Measurements from ENCODE around the gene CELF2. TPM values are rescaled to one million over a fixed set of nuclear protein-coding genes. Genes with fewer than 3 reads are reported as not detected.

Gene CELF2
- total RNA-seq, 4 donors from 2014 or later: 28.7 to 55.4 (median 35.0) TPM

DNA sequence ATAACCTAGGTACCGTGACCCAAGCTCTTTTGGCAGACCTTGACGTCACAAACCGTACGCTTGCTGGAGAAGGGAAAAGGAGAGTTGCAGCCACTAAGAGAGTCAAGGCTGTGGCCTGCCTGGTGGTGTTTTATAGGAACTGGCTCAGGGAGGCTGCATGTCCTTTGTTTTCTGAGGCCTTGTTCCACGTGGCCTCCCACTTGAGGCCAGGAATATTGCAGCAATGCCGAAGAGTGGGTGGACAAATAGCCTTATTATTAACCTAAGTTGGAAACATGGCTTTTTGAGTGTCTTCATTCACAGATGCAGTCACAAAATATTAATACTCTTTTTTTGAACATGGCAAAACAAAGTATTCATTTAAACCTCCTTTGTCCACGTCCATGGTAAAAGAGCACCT is 178.0 kb downstream of the CELF2 start:
- Histone ChIP-seq H3K27ac (no peak overlapping the region), H3K4me1 (no peaks in the 10 kb centered on the region), H3K36me3 (no peaks in the 10 kb centered on the region), H3K4me3 (replicated peaks in 1 of 3) (no peak overlapping the region), H3K27me3 (no peaks in the 10 kb centered on the region), H3K9me3 (no peaks in the 10 kb centered on the region)
- intact Hi-C loops (cut with DNase I): no loop called here
- 94 to 96% methylated on average over 7 of the region's 7 CpGs for WGBS, 2 donors
- DNase-seq: no peak
- TF ChIP-seq POLR2A (IDR thresholded peaks at IDR 0.05): no peak
- TF ChIP-seq, protein P1, sequence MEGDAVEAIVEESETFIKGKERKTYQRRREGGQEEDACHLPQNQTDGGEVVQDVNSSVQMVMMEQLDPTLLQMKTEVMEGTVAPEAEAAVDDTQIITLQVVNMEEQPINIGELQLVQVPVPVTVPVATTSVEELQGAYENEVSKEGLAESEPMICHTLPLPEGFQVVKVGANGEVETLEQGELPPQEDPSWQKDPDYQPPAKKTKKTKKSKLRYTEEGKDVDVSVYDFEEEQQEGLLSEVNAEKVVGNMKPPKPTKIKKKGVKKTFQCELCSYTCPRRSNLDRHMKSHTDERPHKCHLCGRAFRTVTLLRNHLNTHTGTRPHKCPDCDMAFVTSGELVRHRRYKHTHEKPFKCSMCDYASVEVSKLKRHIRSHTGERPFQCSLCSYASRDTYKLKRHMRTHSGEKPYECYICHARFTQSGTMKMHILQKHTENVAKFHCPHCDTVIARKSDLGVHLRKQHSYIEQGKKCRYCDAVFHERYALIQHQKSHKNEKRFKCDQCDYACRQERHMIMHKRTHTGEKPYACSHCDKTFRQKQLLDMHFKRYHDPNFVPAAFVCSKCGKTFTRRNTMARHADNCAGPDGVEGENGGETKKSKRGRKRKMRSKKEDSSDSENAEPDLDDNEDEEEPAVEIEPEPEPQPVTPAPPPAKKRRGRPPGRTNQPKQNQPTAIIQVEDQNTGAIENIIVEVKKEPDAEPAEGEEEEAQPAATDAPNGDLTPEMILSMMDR (IDR thresholded peaks at IDR 0.05): no peak

DNA sequence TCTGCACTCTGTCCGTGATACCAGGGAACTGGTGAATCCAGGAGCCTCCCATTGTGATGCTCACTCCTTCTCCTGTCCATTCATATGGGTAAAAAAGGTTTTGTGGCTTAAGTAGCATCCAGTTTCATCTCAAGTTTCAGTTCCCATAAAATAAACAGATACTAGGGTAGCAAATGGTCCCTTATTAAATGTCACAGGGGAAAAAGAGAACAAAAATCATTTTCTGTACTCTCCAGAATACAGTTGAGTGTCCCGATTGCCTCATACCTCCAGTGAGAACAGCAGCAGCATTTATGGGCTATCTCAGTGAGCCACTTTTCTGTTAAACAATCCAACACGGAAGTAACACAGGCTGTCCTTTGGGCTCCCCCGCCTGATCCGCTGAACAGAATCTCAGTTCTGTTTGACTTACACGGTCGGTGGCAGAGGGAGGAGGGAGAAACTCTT is 179.6 kb downstream of the CELF2 start:
- WGBS, 2 donors: 70 to 72% methylated on average over 7 of the region's 7 CpGs
- Histone ChIP-seq H3K9me3 (no peaks in the 10 kb centered on the region), H3K4me3 (replicated peaks in 1 of 3) (no peak overlapping the region), H3K27me3 (no peaks in the 10 kb centered on the region), H3K4me1 (no peaks in the 10 kb centered on the region), H3K27ac (no peak overlapping the region), H3K36me3 (no peaks in the 10 kb centered on the region)
- DNase-seq: no peak
- TF ChIP-seq, protein P1 (IDR thresholded peaks at IDR 0.05): no peak
- TF ChIP-seq POLR2A (IDR thresholded peaks at IDR 0.05): no peak
- intact Hi-C loops (cut with DNase I): no loop called here

DNA sequence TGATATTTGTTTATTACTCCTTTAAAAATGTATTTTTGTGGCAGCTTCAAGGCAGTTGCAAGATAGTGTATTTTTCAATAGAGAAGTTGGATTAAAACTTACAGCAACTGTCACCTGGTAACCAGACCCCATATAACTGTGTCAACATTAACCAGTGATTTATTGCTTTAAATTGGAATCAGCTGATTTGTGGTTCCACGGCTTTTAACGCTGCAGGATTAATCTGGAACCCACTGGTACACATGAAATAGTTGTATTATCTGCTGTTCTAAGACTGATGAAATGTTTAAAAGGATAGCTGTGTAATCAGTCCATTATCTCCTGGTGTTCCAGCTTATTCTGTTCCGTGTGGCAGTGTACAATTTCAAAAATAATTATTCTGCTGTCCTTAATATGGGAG is 180.2 kb downstream of the CELF2 start:
- 83 to 89% methylated on average over 3 of the region's 3 CpGs for WGBS, 2 donors
- H3K27me3 ChIP-seq: no peaks in the 10 kb centered on the region
- H3K36me3 ChIP-seq: no peaks in the 10 kb centered on the region
- no peak overlapping the region for H3K27ac ChIP-seq
- intact Hi-C loops (cut with DNase I): no loop called here
- H3K4me1 ChIP-seq: no peaks in the 10 kb centered on the region
- no peak for TF ChIP-seq POLR2A (IDR thresholded peaks at IDR 0.05)
- TF ChIP-seq, protein P1 (IDR thresholded peaks at IDR 0.05): no peak
- H3K4me3 ChIP-seq (replicated peaks in 1 of 3): no peak overlapping the region
- DNase-seq: no peak
- H3K9me3 ChIP-seq: no peaks in the 10 kb centered on the region

DNA sequence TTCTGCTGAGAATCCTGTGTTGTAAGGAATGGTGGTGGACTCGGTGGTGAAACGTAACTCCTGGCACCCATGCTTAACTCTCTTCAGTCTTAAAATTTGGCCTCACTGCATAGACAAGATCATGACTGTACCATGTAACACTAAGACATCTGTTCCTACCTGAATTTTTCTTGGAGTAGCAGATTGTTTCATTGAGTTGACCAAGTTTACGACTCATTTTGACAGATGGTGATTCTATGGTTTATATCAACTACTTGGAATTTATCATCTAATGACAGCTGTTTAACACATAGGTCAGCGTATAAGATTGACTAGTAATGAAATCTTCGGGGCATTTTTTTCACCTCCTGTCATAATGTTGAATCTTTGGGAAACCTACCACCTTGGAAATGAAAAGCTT is 184.2 kb downstream of the CELF2 start:
- peaks cover 0 to 6% of the 10 kb centered on the region in 2 donors for H3K4me1 ChIP-seq
- intact Hi-C loops (cut with DNase I): no loop called here
- H3K27ac ChIP-seq: no peak overlapping the region
- no peak for DNase-seq
- no peak for TF ChIP-seq POLR2A (IDR thresholded peaks at IDR 0.05)
- TF ChIP-seq, protein P1 (IDR thresholded peaks at IDR 0.05): no peak
- no peaks in the 10 kb centered on the region for H3K36me3 ChIP-seq
- no peaks in the 10 kb centered on the region for H3K9me3 ChIP-seq
- 85 to 87% methylated on average over 5 of the region's 5 CpGs for WGBS, 2 donors
- H3K27me3 ChIP-seq: no peaks in the 10 kb centered on the region
- H3K4me3 ChIP-seq (replicated peaks in 1 of 3): no peak overlapping the region

DNA sequence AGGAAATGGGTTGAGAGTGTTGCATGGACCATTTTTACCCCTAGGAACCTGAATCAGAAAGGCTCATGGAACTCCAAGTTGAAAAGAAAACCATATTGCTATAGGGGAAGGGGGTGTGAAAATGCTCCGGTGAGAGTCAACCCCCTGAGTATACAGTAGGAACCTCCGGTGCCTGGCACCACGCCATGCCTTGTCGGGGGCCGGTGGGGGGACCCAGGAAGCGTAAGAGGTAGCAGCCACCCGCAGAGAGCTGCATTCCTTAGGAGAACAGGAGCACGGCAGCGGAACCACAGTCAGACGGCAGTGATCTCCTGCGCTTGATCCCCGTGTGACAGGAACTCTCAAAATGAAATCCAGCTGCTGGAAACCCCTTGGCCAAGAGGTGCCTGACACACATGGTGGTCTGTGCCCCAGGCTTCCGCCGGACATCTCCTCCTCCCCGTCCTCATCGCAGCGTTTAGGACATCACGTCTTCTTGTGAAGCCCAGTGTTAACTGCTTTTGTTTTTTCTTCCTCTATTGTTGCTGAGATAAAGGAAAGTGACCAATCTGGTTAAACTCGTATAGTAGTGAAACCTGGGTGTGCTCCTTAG is 186.8 kb downstream of the CELF2 start:
- Histone ChIP-seq H3K4me1 (peaks cover 0 to 7% of the 10 kb centered on the region in 2 donors), H3K36me3 (no peaks in the 10 kb centered on the region), H3K27ac (peak overlapping the region in 1 of 3 donors; percentile 59), H3K9me3 (no peaks in the 10 kb centered on the region), H3K4me3 (replicated peaks in 1 of 3) (peak overlapping the region in 2 of 3 donors; percentile 2 to 31), H3K27me3 (no peaks in the 10 kb centered on the region)
- intact Hi-C loops (cut with DNase I): no loop called here
- peak; percentile 85 for DNase-seq
- TF ChIP-seq POLR2A (IDR thresholded peaks at IDR 0.05): no peak
- TF ChIP-seq, protein P1 (IDR thresholded peaks at IDR 0.05): no peak
- 24 to 26% methylated on average over 19 of the region's 19 CpGs for WGBS, 2 donors

All from thyroid gland (tissue), 4 donors.